Dermis microvascular lymphatic vessel endothelial cell (primary cell): ENCODE results near the gene CMIP. TPM values are rescaled to one million over a fixed set of nuclear protein-coding genes. Genes with fewer than 3 reads are reported as not detected.

ENCODE experiments used
- DNase-seq, 2 donors: peaks; one replicate each; pipeline versions ENCODE4 v3.0.0 to v3.0.0-alpha.2; 2010; ENCODE audit warnings: low read depth in 2 of 2
- total RNA-seq: library from RNA; depleted of rRNA; stranded (reverse); fragments of >200 nt; gene quantifications from 2 replicates; pipeline ENCODE4 v1.2.1, GENCODE V29; 2014

The CMIP gene
- total RNA-seq, 1 donor from 2014 or later = 8.0 TPM

- DNase-seq = no peak
Observed at GRCh38 chr16:81696166-81696960, 251.8 kb downstream of the CMIP start.

DNA sequence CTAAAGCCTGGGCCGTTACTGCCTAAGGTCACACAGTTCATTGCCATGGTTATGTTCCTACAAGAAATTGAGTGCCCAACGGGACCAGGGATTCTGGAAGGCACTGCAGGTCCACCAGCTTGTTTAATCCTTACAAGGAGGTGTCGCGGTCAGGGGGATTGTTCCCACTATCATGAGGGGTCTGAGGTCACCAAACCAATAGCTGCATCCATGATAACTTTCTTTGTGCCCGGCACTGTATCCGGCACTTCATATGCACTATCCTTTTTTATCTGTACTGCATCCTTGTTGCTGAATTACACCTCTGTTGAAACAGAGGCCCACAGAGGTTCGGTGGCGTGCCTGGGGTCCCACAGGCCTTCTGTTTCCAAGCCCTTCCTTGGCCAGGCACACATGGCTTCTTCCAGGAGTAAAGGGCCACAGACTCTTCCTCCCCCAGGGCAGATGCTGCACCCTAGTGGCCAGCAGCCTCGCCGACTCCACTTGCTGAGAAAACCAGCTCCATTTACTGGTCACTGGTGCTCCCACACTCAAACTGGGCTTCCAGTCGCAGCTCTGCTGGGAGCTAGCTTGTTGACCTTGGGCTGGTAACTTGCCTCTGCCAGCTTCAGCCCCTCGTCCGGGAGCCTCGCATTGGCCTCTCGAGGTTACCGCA lies 252.5 kb downstream of the CMIP start:
- DNase-seq = peak in 1 of 2 donors; percentile 80

DNA sequence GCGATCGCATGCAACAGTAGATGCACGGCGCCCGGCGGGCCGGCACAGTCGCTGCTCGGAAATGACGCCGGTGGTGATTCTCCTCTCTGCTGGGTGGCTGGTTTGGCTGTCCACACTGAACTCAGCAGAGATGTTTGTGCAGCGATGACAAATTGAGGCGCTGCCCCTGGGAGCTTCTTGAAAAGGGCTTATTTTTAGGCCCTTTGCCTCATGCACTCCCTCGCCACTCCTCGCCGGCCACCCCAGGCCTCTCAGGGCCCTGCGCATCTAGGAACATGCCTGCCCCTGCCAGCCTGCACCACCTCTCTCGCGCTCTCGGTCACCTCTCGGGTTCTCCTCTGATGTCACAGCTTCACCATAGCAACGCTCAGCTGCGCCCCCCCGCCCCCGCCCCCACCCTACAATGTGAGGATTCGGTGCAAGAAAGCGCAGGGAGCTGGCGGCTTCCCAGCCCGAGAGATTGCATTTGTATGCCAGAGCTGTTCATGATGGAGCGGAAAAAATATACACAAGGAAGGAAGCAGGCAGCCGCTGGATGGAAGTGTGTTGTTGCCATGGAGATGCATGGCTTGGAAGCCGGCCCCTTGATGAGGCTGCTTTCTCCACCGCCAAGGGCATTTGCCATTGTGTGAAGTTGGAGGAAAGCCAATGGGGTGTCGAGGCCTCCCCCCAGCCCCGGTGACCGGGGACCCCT lies 253.2 kb downstream of the CMIP start:
- peak; percentile 95 to 96 for DNase-seq

DNA sequence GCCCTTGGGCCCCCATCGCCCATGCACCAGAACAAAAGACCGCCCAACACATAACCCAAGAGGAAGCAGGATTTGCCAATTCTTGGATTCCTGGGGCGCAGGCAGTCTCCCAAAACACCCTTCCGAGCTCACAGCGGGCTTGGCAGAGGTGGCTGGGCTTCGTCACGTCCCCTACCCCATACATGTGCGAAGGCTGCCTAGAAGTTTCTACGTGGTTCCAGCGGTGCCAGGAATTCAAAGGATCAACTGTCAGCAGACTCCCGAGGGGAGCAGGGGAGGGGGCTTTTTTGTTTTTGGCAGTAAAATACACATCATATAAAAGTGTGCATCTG lies 253.7 kb downstream of the CMIP start:
- no peak for DNase-seq

DNA sequence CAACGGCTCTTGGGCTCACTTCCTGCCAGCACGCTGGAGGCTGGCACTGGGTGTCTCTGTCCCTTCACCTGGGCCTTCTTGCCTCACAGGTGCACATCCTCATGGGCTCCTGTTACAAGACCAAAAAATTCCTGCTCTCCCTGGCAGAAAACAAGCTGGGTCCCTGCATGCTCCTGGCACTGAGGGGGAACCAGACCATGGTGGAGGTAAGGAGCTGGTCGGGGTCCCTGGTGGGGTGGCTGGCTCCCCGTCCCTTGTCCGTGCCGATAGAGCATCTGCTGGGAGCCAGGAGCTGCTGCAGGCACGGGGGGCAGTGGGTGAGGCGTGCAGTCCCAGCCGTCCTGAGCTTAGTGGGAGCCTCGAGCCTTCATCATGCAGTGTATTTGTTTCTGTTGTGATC lies 255.0 kb downstream of the CMIP start:
- no peak for DNase-seq

DNA sequence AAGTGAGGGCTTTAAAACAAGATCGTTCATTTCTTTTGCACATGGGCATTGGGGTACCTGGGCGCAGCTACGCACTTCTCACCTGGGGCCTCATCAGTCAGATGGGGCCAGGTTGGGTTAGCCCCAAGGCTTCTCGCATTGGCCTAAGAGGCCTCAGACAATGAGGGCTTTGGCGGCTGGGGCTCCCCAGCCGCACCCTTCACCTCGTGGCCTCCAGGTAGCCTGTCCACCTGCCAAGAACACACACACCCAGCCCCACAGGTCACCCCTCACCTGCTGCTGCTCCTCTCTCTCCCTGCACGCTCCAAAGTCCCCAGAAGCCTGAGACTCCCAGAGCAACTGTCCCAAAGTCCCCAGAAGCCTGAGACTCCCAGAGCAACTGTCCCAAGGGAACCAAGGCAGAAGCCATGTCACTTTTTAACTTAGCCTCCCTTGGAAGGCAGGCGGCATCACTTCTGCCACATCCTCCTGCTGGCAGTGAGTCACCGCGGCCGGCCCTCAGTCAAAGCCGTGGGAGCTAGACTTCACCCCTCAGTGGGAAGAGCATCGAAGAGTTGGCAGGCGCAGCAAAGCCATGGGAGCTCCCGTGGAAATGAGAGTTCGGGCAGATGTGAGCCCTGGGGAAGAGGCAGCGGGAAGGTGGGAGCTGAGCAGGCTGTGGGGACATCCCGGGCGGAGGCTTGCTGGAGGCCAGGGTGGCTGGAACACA lies 255.6 kb downstream of the CMIP start:
- no peak for DNase-seq

GRCh38 chr16:81700780-81701165 lies 256.2 kb downstream of the CMIP start:
- no peak for DNase-seq

DNA sequence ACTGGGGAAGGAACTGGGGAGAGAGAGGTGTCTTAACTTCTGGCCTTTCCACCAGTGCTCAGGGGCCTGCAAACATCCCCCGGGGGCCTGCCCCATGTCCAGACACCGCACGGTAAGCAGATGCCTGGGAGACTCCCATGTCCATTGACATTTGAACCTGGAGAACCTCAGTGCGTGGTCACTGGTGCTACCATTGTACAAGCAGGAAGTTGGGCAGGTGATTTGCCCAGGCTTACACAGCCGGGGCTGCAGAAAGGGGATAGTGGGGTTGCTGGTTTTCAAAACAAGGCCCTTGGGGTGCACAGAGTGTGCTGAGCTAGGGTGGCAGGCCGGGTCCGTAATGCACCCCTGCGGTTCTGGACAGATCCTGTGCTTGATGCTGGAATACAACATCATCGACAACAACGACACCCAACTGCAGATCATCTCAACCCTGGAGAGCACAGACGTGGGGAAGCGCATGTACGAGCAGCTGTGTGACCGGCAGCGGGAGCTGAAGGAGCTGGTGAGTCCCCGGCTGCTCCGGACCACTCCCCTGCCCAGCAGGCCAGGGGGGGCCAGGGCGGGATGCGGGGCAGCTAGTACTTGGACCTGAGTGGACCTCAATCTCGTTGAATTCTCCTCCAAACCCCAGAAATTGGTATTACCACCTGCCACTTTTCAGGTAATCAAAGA lies 256.8 kb downstream of the CMIP start:
- DNase-seq = no peak

DNA sequence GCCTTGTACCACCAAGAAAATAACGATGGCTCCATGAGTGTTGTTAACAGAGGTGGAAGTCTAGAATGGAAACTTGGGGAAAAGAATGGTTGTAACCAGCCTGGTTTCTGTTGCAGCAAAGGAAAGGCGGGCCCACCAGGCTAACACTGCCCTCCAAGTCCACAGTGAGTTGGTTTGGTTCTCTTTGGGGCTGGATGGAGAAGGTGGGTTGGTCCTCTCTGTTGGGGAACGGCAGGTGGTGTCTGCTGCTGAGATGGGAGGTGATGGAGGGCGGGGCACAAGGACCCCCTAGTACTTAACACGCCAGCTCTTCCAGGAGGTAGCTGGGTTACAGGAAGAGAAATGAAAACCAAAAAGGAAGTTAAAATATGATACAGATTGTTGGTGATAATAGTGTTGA lies 257.9 kb downstream of the CMIP start:
- no peak for DNase-seq

GRCh38 chr16:81703177-81704155 lies 258.9 kb downstream of the CMIP start:
- DNase-seq = peak in 1 of 2 donors; percentile 87

- no peak for DNase-seq
Observed at GRCh38 chr16:81705261-81705660, 260.7 kb downstream of the CMIP start.

DNA sequence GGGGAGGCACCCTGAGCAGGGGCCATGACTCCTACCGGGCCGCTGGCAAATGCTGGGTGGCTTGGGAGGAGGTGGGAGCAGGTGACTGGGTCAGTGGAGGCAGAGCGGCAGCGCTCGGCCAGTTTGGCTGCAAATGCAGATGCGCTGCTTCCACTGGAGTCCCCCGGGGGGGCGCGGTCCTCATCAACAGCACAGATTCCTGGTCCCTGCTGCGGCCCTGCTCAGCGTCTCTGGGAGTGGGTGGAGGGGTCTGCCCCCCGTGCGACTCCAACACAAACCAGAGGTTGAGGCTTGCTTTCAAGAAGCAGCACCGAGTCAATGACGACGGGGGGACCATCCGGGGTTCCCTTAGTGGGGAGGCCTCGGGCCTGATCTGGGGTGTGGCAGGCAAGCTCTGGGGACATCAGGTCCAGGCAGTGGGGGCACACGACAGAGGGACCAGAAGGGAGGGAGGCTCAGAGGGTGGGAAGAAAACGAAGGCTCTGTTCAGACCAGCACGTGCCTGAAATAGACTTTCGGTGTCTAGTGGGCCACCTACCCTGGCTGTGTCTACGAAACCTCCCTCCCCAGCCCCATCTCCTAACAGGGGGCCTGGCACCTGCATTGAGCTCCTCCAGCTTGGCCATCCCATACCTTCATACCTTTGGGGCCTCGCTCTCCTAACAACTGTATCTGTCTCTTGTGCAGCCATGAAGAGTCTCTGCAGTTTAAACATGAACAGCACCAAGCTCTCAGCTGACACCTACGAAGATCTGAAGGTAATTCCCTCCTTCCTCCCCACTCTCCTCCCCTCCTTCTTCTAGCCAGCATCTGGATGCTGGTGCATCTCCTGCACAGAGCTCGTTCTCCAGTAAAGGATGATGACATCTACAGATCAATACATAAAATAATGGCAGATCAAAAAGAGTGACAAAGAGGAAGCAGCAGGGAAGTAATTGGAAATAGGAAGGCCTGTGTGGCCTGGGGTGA lies 262.0 kb downstream of the CMIP start:
- DNase-seq = no peak

DNA sequence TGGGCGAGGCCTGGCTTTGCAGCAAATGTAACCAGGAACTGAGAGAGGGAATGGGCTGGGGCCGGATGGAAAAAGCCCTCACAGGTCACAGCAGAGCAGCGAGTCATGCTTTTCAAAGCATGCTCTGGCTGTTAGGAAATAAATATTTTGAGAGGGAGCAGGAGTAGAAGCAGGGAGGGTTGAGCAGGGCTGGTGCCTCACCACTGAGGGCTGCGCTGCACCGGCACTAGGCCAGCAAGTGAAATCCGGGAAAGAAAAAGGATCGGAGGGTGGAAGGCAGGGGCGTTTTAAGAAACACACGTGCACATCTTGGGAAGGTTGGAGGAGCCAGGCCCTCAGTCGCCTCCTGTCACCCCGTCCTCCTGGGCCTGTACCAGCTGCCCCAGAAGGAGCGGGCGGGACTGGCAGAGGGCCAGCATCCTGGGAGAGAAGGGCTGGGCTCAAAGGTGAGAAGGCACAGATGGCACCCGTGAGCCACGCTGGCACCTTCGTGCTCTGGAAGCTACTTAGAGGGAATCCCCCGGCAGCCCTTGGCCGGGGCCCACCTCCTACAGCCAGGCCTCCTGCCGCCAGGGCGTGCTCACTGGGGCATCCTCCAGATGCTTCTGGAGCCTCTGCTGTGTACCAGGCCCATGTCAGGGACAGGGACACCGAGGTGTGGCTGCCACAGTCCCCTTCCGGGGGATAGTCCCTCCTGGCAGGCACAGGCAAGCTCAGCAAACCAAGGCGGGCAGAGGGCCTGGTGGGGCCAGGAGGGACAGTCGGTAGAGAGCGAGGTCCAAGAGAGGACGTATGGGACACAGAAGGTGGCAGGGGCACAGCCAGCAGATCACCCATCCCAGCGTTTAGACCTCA lies 263.0 kb downstream of the CMIP start:
- DNase-seq = peak in 1 of 2 donors; percentile 34

- no peak for DNase-seq
Observed at GRCh38 chr16:81708266-81709015, 263.8 kb downstream of the CMIP start.

DNA sequence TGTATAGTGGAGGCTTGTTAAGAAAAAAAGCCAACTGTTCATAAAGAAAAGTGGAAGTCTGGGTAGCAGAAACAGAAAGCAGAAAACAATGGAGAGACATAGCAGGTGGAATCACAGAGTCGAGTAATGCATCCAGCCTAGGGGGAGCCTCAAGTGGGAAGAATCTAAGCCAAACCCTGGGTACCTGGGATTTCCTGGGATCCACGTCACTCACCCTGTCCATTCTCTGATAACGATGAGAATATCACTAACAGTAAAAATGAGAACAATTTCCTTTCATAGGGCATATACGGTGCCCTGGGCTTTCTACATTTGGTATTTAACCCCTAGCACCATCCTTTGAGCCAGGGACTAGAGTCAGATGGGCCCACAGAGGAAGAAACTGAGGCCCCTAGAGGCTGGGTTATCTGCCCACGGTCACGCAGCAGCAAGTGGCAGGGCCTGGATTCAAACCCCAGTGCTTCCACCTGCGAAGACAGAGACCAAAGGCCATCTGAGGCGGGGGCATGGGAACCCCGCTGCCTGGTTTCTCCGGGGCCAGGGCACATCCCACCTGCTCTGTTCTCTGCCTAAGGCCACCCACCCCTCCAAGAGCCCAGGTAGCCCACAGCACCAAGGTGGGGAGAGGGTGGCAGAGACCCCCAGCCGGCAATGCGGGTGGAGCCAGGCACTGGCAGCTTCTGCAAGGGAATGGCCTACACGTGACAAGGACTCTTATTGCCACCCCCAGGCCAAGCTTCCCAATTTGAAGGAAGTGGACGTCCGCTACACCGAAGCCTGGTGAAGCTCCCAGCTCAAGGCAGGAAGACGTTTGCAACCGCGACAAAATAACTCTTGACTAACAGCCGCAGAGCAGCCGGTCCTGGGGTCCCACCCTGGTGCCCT lies 264.6 kb downstream of the CMIP start:
- DNase-seq = no peak

- no peak for DNase-seq
Observed at GRCh38 chr16:81710044-81710443, 265.4 kb downstream of the CMIP start.
